Natural killer cell (primary cell): ENCODE data around the gene TAL1. TPM values are rescaled to one million over a fixed set of nuclear protein-coding genes. Genes with fewer than 3 reads are reported as not detected.

Source experiments
- ATAC-seq, 3 donors: fragments of 150-1000 bp in 2 of 3; fragments of 200-7000 bp in 1 of 3; cut with Tn5 transposase; 1 replicate in 1 of 3; 2 replicates in 2 of 3; pipeline ENCODE4 v1.10.0; 2021; ENCODE audit warnings: mild to moderate bottlenecking in 2 of 3, moderate library complexity in 2 of 3
- DNase-seq, 2 donors: peaks; one replicate each; pipeline versions ENCODE4 v3.0.0 to v3.0.0-alpha.2; 2013 to 2021; ENCODE audit warnings: mixed read lengths in 1 of 2
- H3K27ac ChIP-seq: one replicate; pipeline ENCODE4 v1.5.1; 2013; ENCODE audit warnings: mild to moderate bottlenecking, low read length
- H3K27me3 ChIP-seq: one replicate; pipeline ENCODE4 v1.6.1; 2013; ENCODE audit warnings: low read length; ENCODE audit not compliant: control insufficient read depth, insufficient read depth
- H3K36me3 ChIP-seq: one replicate; pipeline ENCODE4 v1.6.1; 2013; ENCODE audit warnings: low read length; ENCODE audit not compliant: control insufficient read depth, insufficient read depth
- H3K4me1 ChIP-seq: one replicate; pipeline ENCODE4 v1.6.1; 2013; ENCODE audit warnings: low read length; ENCODE audit not compliant: control insufficient read depth, insufficient read depth
- H3K4me3 ChIP-seq: one replicate; pipeline ENCODE4 v1.5.1; 2013; ENCODE audit warnings: low read length
- H3K9me3 ChIP-seq: one replicate; pipeline ENCODE4 v1.6.1; 2013; ENCODE audit warnings: low read length; ENCODE audit not compliant: control insufficient read depth, insufficient read depth
- H3K27ac Mint-ChIP-seq, 2 donors: one replicate each; pipeline ENCODE4 v1.8.0; 2022; ENCODE audit warnings: mild to moderate bottlenecking in 2 of 2, mixed read lengths in 2 of 2, moderate library complexity in 1 of 2
- H3K27me3 Mint-ChIP-seq, 2 donors: one replicate each; pipeline ENCODE4 v1.8.0; 2022; ENCODE audit warnings: low read depth in 2 of 2, mixed read lengths in 2 of 2
- H3K36me3 Mint-ChIP-seq: one replicate; pipeline ENCODE4 v1.8.0; 2022; ENCODE audit warnings: mixed read lengths
- H3K4me1 Mint-ChIP-seq, 2 donors: one replicate each; pipeline ENCODE4 v1.8.0; 2022; ENCODE audit warnings: mixed read lengths in 2 of 2
- H3K4me3 Mint-ChIP-seq: one replicate; pipeline ENCODE4 v1.8.0; 2022; ENCODE audit warnings: mild to moderate bottlenecking, moderate library complexity, mixed read lengths
- H3K9me3 Mint-ChIP-seq, 2 donors: one replicate each; pipeline ENCODE4 v1.8.0; 2022; ENCODE audit warnings: mixed read lengths in 2 of 2
- WGBS: methylation state at CpG from one replicate; pipeline ENCODE4 v1.1.7; 2013; ENCODE audit warnings: missing lambda C conversion rate; ENCODE audit not compliant: insufficient coverage; 5-methylcytosine and 5-hydroxymethylcytosine counted together
- intact Hi-C: fragments of 100-400 bp; cut with micrococcal nuclease; formaldehyde crosslinking; loops from one replicate; pipeline ENCODE4 v1.14.2; 2022
- total RNA-seq, 4 donors: library from RNA; stranded (reverse); fragments of 120-200 nt in 1 of 4; gene quantifications; one replicate each; pipeline versions ENCODE4 v1.2.3 to v1.2.4, GENCODE V29; 2013 to 2022
- TF ChIP-seq, protein P1 (sequence below): fragments of 200-600 bp; IDR thresholded peaks from one replicate; pipeline ENCODE4 v1.8.0; 2022; ENCODE audit warnings: antibody characterized with exemption

TAL1 gene
- total RNA-seq, 3 donors from 2014 or later (not counting 1 experiment from before 2014, with no cell fraction given), result 0.91 to 6.7 (median 3.5) TPM

DNA sequence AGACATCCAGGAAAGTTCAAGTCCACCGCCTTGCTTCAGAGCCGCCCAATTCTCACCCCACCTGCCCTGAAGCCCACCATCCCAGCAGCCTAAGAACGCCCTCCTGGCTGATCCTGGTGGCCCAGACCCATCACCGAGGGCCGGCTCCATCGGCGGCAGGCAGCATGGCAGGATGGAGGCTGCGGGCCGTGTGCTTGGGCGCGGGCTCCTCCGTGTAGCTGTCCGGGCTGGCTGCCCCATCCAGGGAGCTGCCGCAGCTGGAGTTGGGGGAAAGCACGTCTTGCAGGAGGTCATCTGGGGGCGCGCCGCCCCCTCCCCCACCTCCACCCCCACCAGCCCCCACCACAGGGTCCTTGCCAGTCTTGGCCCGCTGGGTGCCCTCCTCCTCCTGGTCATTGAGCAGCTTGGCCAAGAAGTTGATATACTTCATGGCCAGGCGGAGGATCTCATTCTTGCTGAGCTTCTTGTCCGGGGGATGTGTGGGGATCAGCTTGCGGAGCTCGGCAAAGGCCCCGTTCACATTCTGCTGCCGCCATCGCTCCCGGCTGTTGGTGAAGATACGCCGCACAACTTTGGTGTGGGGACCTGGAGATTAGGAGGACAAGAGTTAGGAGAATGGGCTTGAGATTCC, 12.3 kb downstream of the TAL1 start:
- Histone ChIP-seq H3K4me1 (no peaks in the 10 kb centered on the region), H3K4me3 (no peak overlapping the region), H3K27me3 (peaks cover 13% of the 10 kb centered on the region), H3K36me3 (no peaks in the 10 kb centered on the region), H3K9me3 (no peaks in the 10 kb centered on the region), H3K27ac (no peak overlapping the region)
- intact Hi-C loops, result no loop called here
- peaks cover 0 to 10% of the 10 kb centered on the region in 2 donors for H3K27me3 Mint-ChIP-seq
- H3K27ac Mint-ChIP-seq, result no peak overlapping the region
- DNase-seq (no peak), ATAC-seq (no peak)
- no peak overlapping the region for H3K4me3 Mint-ChIP-seq
- H3K9me3 Mint-ChIP-seq, result no peaks in the 10 kb centered on the region
- H3K36me3 Mint-ChIP-seq, result no peaks in the 10 kb centered on the region
- WGBS, result 95% methylated on average over 24 of the region's 29 CpGs
- TF ChIP-seq, protein P1, sequence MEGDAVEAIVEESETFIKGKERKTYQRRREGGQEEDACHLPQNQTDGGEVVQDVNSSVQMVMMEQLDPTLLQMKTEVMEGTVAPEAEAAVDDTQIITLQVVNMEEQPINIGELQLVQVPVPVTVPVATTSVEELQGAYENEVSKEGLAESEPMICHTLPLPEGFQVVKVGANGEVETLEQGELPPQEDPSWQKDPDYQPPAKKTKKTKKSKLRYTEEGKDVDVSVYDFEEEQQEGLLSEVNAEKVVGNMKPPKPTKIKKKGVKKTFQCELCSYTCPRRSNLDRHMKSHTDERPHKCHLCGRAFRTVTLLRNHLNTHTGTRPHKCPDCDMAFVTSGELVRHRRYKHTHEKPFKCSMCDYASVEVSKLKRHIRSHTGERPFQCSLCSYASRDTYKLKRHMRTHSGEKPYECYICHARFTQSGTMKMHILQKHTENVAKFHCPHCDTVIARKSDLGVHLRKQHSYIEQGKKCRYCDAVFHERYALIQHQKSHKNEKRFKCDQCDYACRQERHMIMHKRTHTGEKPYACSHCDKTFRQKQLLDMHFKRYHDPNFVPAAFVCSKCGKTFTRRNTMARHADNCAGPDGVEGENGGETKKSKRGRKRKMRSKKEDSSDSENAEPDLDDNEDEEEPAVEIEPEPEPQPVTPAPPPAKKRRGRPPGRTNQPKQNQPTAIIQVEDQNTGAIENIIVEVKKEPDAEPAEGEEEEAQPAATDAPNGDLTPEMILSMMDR, result no peak
- H3K4me1 Mint-ChIP-seq, result no peaks in the 10 kb centered on the region

DNA sequence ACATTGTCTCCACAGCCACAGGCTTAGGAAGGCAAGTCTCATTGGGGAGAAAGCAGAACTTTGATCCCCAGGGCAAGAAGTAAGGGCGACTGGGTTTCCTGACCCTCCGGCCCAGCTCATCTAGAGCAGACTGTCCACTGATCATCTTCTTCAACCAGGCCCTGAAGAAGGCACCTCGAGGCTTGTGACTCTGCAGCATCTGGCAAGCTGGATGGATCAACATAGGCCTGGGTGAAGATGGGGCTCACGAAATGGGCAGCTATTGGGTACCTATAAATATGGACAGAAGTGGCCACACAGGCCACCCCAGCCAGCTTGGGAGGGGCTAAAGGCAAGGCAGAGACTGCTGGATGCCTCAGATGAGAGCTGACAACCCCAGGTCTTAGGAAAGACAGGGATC, 13.0 kb downstream of the TAL1 start:
- H3K36me3 ChIP-seq, result no peaks in the 10 kb centered on the region
- DNase-seq (no peak), ATAC-seq (no peak)
- no peak overlapping the region for H3K4me3 Mint-ChIP-seq
- no peaks in the 10 kb centered on the region for H3K4me1 Mint-ChIP-seq
- peaks cover 9% of the 10 kb centered on the region for H3K27me3 ChIP-seq
- H3K27ac Mint-ChIP-seq, result no peak overlapping the region
- H3K36me3 Mint-ChIP-seq, result no peaks in the 10 kb centered on the region
- intact Hi-C loops, result no loop called here
- WGBS, result 84% methylated on average over 4 of the region's 4 CpGs
- no peak overlapping the region for H3K27ac ChIP-seq
- H3K4me1 ChIP-seq, result no peaks in the 10 kb centered on the region
- H3K9me3 ChIP-seq, result no peaks in the 10 kb centered on the region
- no peak overlapping the region for H3K4me3 ChIP-seq
- TF ChIP-seq, protein P1, result no peak
- H3K27me3 Mint-ChIP-seq, result peaks cover 0 to 10% of the 10 kb centered on the region in 2 donors
- H3K9me3 Mint-ChIP-seq, result no peaks in the 10 kb centered on the region

DNA sequence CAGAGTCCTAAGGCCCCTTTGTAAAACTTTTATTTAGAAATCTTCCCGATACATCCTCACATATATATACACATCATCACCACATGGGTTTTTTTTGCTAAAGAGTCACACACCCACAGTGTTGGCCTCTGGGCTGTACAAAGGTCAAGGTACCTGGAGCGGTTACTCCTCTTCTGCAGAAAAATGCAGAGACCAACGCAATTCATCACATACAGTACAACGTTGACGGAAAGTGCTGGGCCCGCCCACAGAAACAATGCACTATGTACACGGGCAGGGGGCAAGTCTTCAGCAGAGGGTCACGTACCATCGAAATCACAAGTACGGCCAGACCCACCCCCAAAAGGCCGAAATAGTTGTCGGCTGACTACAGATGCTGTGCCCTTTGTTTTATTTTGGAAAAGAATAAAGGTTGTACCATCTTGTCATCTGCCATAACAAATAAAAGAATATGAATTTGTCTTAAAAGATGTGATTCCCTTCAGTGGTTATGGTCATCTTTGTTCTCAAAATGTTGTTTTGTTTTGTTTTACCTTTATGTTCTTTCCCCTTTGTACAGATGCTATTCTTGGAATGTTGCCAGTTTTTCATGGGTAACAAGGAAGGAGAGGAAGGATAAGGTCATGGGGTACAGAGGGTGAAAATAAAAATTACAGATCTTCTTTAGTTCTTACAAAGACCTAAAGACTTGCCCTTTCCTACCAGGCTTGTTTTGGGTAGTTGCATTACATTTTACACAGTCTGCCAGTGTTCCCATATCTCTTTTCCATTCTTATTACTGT, 15.6 kb downstream of the TAL1 start:
- no peaks in the 10 kb centered on the region for H3K36me3 ChIP-seq
- H3K27ac Mint-ChIP-seq, result no peak overlapping the region
- no peaks in the 10 kb centered on the region for H3K4me1 ChIP-seq
- no peaks in the 10 kb centered on the region for H3K4me1 Mint-ChIP-seq
- no peaks in the 10 kb centered on the region for H3K27me3 ChIP-seq
- ATAC-seq, result no peak
- DNase-seq, result no peak
- intact Hi-C loops, result no loop called here
- H3K36me3 Mint-ChIP-seq, result no peaks in the 10 kb centered on the region
- no peak overlapping the region for H3K4me3 ChIP-seq
- no peaks in the 10 kb centered on the region for H3K9me3 Mint-ChIP-seq
- TF ChIP-seq, protein P1, result no peak
- H3K4me3 Mint-ChIP-seq, result no peak overlapping the region
- no peak overlapping the region for H3K27ac ChIP-seq
- 97% methylated on average over 11 of the region's 12 CpGs for WGBS
- no peaks in the 10 kb centered on the region for H3K9me3 ChIP-seq
- peaks cover 0 to 4% of the 10 kb centered on the region in 2 donors for H3K27me3 Mint-ChIP-seq
